ENCODE results near the gene ANK3.

ANK3 gene

DNA sequence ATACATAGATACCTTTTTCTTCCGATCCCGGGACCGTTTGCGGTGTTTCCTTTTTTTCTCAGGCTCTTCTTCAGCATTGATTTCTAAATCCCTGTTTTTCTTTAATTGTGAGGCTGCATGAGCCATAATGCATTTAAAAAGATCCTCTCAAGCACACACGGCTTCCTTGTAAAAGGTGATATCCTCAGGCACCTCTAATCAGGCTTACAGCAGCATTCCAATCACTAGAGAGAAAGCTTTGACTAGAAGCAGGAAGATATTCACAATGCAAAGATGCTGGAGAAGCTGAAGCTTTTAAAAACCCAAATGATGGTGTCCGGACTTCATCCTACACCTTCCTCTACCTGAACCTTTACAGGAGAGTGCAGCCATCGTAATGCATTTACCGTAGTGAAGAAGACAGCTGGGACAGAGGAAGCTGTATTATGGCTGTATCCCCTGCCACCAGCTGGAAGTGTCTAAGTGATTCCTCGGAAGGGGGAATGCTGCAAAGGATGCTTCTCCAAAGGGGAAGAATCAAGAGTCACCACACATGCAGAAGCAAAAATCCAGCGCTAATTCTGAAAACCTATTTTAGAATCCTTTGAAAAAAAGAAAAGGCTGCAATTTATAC is at the start of gene ANK3:
Gene ANK3, minus strand, starts transcription at position 463 of the 613 bp plus-strand sequence. Its CDS starts 337 bp downstream, at position 126.
- no peak for DNase-seq (ENCODE audit: low spot score)

DNA sequence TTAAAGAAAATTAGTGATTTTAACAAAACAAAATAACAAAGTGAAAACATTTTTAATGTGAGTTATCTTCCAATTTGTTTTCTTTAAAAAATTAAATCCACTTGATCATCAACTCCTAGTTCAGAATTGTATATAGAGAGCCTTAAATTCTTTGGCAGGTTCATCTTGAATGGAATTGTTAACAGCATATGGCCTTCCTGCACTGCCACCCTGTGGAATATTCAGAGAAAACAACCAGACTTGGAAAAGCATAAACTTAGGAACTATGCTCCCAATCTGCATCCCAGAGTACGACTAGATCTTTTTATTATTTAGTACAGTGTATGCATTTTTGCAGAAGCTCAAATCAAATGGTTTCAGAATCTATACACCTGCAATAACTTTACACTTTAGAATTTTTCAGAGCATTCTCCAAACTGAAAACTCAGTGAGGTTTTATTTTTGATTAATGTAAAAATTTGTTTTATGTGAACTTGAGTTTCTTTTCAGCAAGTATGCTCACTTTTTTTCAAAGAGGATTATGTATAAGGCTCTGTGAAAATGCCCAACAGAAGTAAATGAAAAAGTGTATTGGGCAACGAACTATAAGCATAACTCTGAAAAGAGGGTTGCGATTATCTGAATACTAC is 44.9 kb upstream of the ANK3 start:
- peak; percentile 50 for DNase-seq (ENCODE audit: low spot score)

DNA sequence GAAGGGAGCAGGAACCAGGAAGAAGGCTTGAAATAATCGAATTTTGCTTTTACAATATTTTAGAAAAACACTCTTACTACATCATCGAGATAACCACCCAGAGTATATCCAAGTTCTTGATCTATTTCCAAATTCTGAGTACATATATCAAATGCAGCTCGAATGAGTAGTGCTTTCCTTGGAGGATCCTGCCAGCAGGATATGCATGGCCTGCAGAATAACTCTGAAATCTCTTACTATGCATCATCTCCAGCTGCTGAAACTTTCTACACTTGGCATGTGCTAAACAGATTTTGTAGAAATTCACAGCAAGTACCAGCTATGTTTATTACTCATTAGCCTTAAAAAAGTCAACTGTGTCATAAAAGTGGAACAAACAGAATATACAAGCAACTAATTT is 44.0 kb upstream of the ANK3 start:
- DNase-seq (ENCODE audit: low spot score), result peak; percentile 41

DNA sequence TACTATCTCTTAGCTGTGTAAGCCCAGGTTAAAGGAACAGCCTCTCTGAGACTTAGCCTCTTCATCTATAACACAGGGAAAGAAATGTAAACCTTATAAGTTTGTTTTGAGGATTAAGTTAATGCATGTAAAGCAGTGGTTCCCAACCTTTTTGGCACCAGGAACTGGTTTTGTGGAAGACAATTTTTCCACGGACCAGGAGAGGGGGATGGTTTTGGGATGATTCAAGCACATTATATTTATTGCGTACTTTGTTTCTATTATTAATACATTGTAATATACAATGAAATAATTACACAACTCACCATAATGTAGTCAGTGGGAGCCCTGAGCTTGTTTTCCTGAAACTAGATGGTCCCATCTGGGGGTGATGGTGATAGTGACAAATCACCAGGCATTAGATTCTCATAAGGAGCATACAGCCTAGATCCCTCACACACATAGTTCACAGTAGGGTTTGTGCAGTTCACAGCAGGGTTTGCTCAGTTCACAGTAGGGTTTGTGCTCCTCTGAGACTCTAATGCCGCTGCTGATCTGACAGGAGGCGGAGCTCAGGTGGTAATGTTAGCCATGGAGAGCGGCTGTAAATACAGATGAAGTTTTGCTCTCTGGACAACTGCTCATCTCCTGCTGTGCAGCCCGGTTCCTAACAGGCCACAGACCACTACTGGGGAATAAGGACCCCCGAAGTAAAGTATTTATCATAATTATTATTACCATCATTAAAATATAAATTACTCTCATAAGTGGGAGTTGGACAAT is 41.3 kb upstream of the ANK3 start:
- no peak for DNase-seq (ENCODE audit: low spot score)

DNA sequence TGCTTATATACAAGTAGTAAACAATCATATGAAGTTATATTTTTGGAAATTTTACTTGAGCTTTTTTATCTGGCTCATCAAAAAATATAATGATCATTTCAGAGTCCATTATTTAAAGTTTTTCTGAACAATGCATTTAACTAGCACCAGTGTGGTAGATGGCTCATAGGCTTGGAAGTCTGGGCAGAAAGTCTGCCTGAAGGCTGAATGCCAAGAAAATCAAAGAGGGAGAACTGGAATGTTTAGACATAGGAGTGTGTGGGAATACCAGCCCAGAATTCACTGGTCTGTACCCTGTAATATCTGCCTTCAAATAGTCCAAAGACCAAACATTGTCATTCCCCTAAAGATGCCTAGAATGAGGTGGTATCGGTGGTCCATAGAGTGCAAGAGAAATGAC is 40.3 kb upstream of the ANK3 start:
- peak; percentile 74 for DNase-seq (ENCODE audit: low spot score)

DNA sequence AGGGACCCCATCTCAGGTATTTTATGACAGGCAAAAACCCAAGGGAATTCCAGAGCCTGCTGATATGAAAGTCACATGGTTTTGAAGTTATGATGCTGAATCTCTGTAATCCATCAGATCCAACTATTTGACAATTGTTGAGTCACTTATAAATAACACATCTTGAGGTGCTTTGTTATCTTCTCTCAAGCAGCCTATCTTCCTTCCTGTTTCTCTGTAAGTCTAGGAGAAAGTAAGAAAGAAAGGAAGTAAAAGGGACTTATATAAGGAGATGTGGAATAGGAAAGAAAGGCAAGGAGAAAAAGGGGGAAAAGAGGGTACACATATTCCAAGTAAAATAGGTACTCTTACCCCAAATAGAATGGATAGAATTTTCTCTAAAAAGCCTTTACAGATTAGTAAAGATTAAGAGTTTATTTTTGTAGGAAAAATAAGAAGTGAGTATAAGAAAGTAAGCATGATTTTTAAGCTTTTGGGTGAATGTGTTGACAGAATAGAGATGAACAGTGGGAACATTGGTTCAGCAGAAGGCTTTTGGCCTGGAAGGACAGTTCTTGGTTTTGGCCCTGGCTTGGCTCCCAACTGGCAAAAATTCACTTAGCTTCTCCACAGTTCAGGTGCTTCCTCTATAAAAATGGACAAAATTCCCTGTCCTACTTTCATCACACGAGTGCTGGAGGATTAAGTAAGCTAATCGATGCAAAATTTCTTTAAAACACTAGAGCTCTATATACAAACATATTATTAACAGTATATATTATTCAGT is 39.6 kb upstream of the ANK3 start:
- no peak for DNase-seq (ENCODE audit: low spot score)

DNA sequence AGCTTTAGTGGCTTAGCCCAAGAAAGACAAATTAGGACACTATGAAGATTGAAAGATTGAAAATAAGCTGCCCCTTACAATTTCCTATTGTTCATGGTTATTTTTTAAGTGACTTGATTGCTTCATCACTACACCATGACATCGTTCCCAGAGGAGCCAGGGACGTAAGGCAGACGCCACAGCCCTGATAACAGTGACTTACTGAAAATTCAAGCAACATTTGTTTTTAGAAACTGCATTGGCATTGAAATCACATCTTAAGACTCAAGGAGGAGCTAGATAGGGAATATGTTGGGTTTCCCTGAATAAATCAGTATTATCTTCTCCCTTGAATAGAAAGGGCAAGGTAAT is 38.7 kb upstream of the ANK3 start:
- no peak for DNase-seq (ENCODE audit: low spot score)

DNA sequence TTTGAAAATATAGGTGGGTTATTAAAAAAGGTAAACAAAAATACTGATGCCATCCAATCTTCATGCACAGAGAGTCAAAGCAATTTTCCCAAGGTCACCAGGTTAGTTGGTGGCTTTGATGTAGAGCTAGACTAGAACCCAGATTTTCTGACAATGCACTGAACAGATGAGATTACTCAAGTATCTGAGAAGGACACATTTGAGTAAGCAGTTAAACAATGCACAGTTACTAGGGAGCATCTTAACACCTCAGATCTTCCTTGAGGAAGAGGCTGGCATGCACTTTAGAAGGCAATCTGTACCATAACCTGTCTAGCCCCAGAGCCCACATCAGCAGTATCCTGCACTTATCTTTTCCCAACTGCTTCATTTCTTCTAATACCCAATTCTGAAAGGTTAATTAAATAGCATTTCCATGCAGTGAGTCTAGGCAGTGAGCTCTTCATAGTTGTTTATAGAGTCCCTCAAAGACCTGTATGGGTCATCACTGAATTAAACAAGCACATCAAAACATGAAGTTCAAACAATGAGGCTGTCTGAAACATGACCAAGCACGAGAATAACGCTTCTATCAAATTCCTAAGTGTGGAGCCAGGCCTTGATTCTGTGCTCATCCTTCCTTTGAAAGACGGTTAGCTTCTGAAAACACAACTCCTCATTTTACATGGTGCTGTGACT is 38.2 kb upstream of the ANK3 start:
- no peak for DNase-seq (ENCODE audit: low spot score)

DNA sequence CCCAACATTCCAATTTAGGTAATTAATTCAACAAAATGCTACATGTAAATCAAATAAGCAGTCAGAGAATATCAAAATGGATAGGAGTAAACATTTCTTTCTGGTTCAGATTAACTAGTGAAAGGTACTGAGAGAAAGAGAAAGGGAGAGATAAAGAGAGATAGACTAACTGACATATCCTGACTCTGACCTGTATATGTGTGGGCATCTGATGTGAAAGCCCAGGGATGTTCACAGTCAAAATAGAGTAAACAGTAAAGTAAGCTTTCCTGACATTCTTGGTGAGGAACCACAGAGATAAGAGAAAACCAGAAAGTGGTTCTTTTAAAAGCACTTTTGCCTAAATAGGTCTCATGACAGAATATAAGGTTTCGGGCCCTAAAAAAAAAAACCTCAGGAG is 37.5 kb upstream of the ANK3 start:
- no peak for DNase-seq (ENCODE audit: low spot score)

DNA sequence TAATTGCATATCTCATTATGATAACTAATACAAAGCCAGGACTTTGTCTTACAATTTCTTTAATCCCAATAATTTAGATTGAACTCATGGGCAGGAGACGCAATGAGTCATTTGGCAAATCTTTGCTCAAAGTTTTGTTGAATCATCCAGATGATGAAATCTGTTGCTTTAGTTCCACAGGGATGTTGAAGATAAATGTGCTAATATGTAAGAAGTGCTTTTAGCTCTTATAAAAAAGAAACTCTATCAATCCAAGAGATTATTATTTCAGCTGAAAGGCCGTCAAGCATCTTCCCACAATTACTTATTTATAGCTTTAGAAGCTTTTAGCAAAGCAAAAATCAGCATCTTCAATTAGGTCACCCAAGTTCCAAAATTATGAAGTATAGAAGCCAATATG is 36.8 kb upstream of the ANK3 start:
- peak; percentile 53 for DNase-seq (ENCODE audit: low spot score)

DNA sequence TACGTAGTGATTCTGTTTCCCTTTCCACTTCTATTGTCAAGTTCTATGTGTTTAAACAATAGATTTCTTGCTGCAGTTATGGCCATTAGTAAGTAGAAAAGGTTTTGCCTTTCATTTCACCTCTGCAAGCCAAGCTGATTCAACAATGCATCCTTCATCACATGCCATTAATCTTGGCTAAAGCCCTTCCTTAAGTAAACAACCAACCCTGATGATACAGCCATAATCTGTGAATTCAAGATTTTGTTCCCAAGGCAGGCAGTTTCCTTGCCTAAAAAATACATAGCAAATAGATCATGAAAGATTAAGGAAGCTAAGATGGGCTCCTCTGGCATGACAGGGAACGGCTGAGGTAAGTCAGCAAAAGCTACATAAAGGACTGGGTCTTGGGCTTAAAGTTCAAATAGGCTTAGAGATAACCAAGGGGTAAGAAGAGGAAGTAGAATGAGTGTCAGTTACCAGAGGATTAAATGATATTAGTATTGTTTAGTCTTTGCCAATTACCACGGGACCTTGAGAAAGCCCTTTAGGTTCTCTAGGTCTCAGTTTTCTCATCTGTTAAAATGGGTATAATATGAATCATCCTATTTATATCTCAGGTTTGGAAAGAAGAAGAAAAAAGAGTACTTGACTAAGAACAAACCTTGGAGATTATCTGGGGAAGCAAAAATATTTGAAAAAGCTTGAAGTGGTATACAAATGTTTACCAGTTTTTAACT is 35.9 kb upstream of the ANK3 start:
- DNase-seq (ENCODE audit: low spot score), result no peak

DNA sequence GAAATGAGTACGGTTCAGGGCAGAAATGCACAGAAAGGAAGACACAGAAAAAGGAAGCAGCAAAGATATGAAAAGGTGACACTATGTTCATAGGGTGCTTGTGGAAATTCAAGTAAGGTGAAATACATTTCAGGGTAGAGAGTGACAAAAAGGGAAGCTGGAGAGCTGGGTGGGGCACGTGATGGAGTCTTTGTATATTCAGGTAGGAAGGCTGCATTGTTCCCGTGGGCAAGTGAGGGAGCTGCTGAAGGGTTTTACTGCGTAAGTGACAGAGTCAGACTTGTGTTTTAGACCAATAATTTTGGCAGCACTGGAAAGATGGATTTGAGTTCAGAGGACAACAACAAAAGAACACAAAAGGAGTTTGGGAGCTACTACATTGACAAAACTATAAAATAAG is 35.3 kb upstream of the ANK3 start:
- no peak for DNase-seq (ENCODE audit: low spot score)

DNA sequence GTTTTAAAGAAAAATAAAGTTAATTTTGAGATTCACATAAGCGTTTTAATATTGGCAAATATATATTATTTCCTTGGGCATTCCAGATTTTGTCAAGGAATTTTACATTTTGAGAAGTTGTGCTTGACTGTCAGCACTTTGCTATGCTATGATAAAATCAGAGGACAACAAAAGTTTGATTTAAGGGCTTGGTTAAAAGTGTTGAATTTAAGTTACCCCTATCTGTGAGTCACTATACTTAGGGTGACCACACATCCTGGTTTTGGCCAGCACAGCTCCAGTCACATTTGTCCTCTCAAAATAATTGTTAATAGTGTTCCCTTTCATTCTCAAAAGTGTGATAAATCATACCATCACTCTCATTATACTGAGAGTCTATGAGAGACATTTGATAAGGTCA is 34.2 kb upstream of the ANK3 start:
- DNase-seq (ENCODE audit: low spot score), result no peak

DNA sequence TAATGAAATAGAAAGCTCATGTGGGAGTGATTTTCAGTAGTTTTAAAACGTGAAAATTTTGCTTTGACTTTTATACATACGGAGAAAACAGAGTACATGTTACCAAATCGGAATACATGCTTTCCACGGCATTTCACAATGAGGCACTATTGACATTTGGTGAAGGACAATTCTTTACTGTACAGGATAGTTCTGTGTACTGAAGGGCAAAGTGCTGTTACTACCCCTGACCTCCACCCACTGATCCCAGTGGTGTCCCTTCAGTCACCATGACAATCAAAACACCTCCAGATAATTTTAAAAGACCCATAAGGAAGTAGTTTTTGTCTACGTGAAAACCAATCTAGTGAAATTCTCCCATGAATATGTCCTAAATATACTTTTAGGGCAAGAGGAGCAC is 33.1 kb upstream of the ANK3 start:
- DNase-seq (ENCODE audit: low spot score), result no peak

DNA sequence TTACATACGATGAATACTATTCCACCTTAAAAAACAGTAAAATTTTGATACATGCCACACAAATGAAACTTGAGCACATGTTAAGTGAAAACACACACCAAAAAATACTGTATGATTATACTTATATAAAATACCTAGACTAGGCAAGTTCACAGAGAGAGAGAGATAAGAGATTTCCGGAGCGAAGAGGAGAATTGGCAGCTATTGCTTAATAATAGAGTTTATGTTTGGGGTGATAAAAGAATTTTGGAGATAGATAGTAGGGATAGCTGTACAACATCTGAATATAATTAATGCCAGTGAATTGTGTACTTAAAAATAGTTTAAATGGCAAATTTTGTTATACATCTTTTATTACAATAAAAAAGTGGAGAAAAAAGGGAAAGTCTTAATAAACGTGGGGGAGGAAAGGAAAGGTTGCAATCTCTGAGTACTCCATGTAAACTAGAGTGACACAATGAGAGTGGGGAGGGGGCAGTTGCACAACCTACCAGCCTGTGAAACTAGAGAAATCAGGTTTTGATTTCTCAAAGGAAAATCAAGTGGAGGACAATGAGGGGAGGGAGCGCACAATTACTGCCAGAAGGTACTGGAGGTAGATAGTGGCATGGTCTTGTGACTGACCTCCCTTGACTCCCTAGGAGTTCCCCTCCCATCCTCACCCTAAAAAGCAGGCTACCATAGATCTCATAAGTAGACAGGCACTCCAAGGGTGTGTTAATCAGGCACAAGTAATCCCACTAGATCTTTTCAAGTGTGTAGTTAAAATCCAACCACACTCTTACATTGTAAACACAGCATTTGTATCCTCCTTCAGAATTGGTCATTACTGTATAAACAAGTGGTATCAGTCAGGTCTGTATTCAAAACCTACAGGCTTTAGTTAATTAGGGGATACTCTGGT is 31.6 kb upstream of the ANK3 start:
- DNase-seq (ENCODE audit: low spot score), result no peak

DNA sequence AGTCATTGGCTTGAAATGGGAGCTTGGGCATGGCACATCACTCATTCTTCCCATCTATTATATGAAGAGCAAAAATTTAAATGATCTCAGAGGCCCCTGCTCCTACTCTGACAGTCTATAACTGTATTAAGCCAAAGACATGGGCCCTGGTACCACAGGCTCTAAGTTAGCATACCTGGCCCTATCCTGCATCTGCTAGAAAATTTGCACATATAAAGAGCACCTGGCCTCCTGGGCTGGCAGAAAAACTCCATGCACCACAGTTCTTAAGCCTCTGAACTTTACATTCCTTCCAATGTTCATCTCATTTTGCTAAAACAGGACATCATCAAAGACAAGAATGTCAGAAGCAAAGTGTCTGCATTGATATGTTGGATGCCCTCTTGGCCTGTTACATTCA is 29.6 kb upstream of the ANK3 start:
- no peak for DNase-seq (ENCODE audit: low spot score)

DNA sequence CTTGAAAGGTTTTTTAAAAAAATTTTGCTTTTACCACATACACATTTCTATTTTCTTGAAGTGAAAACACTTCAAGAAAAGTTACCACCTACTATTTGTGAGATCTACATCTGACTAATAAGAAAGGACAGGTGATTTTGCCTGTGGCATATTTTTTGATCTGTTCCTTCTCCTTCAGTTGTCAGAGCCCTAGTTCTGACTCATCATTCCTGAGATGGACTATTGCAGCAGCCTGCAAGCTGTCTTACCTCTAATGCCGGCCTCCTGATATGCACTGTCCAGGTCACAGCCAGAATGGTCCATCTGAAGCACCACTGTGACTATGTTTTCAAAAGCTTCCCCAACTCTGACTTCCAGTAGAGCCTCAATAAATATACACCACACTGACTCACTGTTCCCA is 28.2 kb upstream of the ANK3 start:
- DNase-seq (ENCODE audit: low spot score), result no peak

DNA sequence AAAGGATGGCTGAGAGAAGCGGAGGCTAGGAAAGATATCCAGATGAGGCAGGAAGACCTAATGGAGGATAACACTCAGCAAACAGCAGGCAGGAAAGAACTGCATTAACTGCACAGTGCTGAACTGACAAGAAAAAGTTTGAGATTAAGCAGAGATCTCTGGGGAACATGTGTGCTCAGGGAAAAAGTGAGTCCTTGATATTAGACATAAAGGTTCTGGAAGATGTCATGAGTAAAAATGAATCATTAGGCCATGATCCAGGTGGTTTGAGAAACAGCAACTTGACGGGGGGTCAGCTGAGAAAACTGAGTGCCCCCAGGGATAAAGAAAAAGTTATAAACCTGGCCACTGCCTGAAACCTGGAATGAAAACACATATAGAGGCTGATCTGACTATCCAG is 27.3 kb upstream of the ANK3 start:
- DNase-seq (ENCODE audit: low spot score), result no peak

DNA sequence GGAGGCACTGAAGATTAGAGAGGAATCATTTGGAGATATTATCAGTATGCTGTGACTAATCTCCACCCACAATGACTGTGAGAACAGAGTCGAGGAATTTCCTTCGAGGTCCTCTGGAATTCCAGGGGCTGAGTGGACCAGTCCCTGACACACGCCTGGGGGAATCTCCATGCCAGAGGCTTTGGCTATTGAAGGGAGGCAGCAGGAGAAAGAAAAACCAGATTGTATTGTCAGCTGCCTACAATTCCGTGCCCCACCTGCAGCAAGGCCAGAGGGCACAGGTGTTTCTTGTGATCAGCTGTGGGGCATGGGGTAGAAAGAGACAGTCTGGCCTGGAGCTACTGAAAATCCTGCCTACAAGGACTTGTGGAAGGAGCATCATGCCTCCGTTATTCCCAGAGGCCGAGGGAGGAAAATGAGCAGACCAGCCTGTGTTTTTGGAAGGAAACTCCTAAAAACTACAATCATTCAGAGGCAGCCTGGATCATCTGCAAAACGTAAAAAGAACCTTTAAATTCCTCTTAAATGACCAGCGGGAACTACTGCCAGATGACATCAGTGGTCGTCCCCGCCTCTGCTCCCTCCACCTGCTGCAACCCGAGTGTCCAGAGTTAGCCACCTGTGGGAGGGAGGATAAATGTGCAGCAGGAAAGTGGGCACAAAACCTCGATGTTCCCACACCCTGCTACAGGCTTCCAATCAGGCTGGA is 25.4 kb upstream of the ANK3 start:
- DNase-seq (ENCODE audit: low spot score), result peak; percentile 93

DNA sequence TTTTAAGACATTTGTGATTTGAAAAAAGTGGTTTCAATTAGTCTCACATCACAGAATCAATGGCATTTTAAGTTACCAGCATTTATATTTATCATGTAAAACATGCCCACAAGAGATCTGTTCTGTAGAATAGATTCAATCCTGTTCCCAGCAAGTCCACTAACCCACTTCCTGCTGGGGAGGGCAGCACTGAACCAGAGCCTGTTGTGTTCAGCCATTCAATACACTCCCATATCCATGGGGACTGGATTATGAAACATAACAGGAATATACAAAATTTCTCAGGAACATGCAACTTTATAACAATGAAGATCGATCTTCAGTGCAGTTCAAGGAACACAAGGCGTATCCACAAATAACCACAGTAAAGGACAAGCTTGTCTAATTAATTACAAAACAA is 24.4 kb upstream of the ANK3 start:
- no peak for DNase-seq (ENCODE audit: low spot score)
